ENCODE results near the gene FBXO2. TPM values are rescaled to one million over a fixed set of nuclear protein-coding genes. Genes with fewer than 3 reads are reported as not detected.
A peak's percentile ranks its signal among the peaks of the same experiment; 100 is the strongest.

The FBXO2 gene
- total and polyA plus RNA-seq, 9 of the 15 experiments (the other 6 are each of a cell fraction or from before 2014, with no cell fraction given), result 0.04 to 1.9 (median 0.27) TPM

DNA sequence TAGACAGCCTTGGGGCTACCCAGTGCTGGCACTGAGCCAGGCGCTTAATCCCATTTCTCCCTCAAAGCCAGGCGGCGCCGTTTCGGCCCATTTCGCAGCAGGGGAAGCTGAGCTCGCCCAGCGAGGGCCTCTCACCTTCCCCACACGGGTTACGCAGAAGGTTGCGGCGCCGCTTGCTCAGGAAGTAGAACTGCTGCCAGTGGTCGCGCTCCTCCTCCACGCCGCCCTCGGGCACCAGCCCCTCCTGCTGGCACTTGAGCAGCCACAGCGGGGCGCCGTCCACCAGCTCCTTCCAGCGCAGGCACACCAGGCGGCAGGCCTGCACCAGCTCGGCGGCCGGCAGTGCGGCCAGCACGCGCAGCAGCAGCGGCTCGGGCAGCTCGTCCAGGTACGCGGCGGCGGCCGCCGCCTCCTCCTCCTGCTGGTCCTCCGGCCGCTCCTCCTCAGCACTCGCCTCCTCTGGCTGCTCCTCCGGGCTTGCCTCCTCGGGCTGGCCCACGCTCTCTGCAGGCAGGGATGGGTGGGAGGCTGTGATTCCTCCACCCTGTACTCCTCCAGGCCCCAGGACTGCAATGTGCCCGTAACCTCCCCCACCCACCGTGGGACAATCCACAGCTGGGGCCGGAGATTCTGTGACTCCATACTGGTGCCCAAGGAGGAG lies 3.8 kb downstream of the FBXO2 start (continued):
- TF ChIP-seq TSC22D4 (tag; IDR thresholded peaks at IDR 0.05) (no peak), CSDE1 (IDR thresholded peaks at IDR 0.05) (no peak), THRAP3 (IDR thresholded peaks at IDR 0.05; ENCODE audit: borderline replicate concordance) (no peak), PURB (CRISPR knock-in tag; IDR thresholded peaks at IDR 0.05; ENCODE audit: low read depth) (no peak), TAL1 (IDR thresholded peaks at IDR 0.05) (no peak), SUPT5H (IDR thresholded peaks at IDR 0.05) (no peak), PPARD (CRISPR knock-in tag; IDR thresholded peaks at IDR 0.05) (no peak), ZBTB1 (CRISPR knock-in tag; IDR thresholded peaks at IDR 0.05; ENCODE audit: borderline replicate concordance, low read depth) (no peak), TBL1XR1 (IDR thresholded peaks at IDR 0.05; ENCODE audit: low read length in 2 of 2) (no peak), HCFC1 (IDR thresholded peaks at IDR 0.05; ENCODE audit: low read depth, low read length) (0 out of 2 replicates have a peak, but pooled peaks have one; percentile 29), ETV1 (tag; conservative IDR thresholded peaks at IDR 0.05; ENCODE audit: low read depth) (peak; percentile 56), SMARCA4 (IDR thresholded peaks at IDR 0.05) (no peak), KHSRP (IDR thresholded peaks at IDR 0.05) (no peak), SMAD2 (IDR thresholded peaks at IDR 0.05; ENCODE audit: low read depth, low read length) (no peak), ZNF232 (CRISPR knock-in tag; IDR thresholded peaks at IDR 0.05) (no peak), TBP (optimal IDR thresholded peaks at IDR 0.05; ENCODE audit: low read depth, low read length) (no peak), GTF2E2 (tag; IDR thresholded peaks at IDR 0.05) (no peak), MIER1 (IDR thresholded peaks at IDR 0.05; ENCODE audit: low read depth) (no peak)
- TF ChIP-seq, protein P1, sequence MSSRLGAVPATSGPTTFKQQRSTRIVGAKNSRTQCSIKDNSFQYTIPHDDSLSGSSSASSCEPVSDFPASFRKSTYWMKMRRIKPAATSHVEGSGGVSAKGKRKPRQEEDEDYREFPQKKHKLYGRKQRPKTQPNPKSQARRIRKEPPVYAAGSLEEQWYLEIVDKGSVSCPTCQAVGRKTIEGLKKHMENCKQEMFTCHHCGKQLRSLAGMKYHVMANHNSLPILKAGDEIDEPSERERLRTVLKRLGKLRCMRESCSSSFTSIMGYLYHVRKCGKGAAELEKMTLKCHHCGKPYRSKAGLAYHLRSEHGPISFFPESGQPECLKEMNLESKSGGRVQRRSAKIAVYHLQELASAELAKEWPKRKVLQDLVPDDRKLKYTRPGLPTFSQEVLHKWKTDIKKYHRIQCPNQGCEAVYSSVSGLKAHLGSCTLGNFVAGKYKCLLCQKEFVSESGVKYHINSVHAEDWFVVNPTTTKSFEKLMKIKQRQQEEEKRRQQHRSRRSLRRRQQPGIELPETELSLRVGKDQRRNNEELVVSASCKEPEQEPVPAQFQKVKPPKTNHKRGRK (tag; IDR thresholded peaks at IDR 0.05), result no peak
- TF ChIP-seq, protein P2, sequence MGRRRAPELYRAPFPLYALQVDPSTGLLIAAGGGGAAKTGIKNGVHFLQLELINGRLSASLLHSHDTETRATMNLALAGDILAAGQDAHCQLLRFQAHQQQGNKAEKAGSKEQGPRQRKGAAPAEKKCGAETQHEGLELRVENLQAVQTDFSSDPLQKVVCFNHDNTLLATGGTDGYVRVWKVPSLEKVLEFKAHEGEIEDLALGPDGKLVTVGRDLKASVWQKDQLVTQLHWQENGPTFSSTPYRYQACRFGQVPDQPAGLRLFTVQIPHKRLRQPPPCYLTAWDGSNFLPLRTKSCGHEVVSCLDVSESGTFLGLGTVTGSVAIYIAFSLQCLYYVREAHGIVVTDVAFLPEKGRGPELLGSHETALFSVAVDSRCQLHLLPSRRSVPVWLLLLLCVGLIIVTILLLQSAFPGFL (CRISPR knock-in tag; IDR thresholded peaks at IDR 0.05), result no peak
- TF ChIP-seq, protein P3, sequence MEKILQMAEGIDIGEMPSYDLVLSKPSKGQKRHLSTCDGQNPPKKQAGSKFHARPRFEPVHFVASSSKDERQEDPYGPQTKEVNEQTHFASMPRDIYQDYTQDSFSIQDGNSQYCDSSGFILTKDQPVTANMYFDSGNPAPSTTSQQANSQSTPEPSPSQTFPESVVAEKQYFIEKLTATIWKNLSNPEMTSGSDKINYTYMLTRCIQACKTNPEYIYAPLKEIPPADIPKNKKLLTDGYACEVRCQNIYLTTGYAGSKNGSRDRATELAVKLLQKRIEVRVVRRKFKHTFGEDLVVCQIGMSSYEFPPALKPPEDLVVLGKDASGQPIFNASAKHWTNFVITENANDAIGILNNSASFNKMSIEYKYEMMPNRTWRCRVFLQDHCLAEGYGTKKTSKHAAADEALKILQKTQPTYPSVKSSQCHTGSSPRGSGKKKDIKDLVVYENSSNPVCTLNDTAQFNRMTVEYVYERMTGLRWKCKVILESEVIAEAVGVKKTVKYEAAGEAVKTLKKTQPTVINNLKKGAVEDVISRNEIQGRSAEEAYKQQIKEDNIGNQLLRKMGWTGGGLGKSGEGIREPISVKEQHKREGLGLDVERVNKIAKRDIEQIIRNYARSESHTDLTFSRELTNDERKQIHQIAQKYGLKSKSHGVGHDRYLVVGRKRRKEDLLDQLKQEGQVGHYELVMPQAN (IDR thresholded peaks at IDR 0.05; ENCODE audit: borderline replicate concordance), result no peak
- TF ChIP-seq, protein P4, sequence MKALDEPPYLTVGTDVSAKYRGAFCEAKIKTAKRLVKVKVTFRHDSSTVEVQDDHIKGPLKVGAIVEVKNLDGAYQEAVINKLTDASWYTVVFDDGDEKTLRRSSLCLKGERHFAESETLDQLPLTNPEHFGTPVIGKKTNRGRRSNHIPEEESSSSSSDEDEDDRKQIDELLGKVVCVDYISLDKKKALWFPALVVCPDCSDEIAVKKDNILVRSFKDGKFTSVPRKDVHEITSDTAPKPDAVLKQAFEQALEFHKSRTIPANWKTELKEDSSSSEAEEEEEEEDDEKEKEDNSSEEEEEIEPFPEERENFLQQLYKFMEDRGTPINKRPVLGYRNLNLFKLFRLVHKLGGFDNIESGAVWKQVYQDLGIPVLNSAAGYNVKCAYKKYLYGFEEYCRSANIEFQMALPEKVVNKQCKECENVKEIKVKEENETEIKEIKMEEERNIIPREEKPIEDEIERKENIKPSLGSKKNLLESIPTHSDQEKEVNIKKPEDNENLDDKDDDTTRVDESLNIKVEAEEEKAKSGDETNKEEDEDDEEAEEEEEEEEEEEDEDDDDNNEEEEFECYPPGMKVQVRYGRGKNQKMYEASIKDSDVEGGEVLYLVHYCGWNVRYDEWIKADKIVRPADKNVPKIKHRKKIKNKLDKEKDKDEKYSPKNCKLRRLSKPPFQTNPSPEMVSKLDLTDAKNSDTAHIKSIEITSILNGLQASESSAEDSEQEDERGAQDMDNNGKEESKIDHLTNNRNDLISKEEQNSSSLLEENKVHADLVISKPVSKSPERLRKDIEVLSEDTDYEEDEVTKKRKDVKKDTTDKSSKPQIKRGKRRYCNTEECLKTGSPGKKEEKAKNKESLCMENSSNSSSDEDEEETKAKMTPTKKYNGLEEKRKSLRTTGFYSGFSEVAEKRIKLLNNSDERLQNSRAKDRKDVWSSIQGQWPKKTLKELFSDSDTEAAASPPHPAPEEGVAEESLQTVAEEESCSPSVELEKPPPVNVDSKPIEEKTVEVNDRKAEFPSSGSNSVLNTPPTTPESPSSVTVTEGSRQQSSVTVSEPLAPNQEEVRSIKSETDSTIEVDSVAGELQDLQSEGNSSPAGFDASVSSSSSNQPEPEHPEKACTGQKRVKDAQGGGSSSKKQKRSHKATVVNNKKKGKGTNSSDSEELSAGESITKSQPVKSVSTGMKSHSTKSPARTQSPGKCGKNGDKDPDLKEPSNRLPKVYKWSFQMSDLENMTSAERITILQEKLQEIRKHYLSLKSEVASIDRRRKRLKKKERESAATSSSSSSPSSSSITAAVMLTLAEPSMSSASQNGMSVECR (CRISPR knock-in tag; IDR thresholded peaks at IDR 0.05), result 0 out of 2 replicates have a peak, but pooled peaks have one; percentile 26

All from K562 (cell line).